ENCODE results near the gene LMO4. TPM values are rescaled to one million over a fixed set of nuclear protein-coding genes. Genes with fewer than 3 reads are reported as not detected.

Gene LMO4
- total RNA-seq, 1 experiment from 2014 or later: 53.8 TPM

GRCh38 chr1:87294633-87295032 is 34.0 kb upstream of the LMO4 start:
- H3K4me3 ChIP-seq (ENCODE audit: low read depth, low read length): no peak overlapping the region
- H3K9me3 Mint-ChIP-seq (ENCODE audit: unreplicated experiment): no peaks in the 10 kb centered on the region
- POLR2A ChIA-PET: no interaction called here
- H3K4me1 Mint-ChIP-seq (ENCODE audit: low read depth, unreplicated experiment): no peaks in the 10 kb centered on the region
- no peaks in the 10 kb centered on the region for H3K27me3 ChIP-seq (replicated peaks; ENCODE audit: control insufficient read depth, insufficient read depth, low read length)
- no peaks in the 10 kb centered on the region for H3K4me1 ChIP-seq
- TF ChIP-seq CTCF (IDR thresholded peaks at IDR 0.05; ENCODE audit: insufficient read depth in 1 of 2, low read depth in 1 of 2, low read length in 1 of 2, severe bottlenecking in 1 of 2, unreplicated experiment in 1 of 2): no peak
- DNase-seq: no peak
- CTCF ChIA-PET: no interaction called here
- H3K27me3 Mint-ChIP-seq (ENCODE audit: insufficient read depth, unreplicated experiment): no peaks in the 10 kb centered on the region
- no peaks in the 10 kb centered on the region for H3K36me3 ChIP-seq (ENCODE audit: control insufficient read depth, insufficient read depth, low read length)
- H3K27ac Mint-ChIP-seq (ENCODE audit: unreplicated experiment): no peak overlapping the region
- H3K9me3 ChIP-seq: no peaks in the 10 kb centered on the region
- no TSS peak for BruUV-seq (replicated peaks)
- no peak overlapping the region for H3K4me3 Mint-ChIP-seq (ENCODE audit: unreplicated experiment)
- intact Hi-C loops (cut with micrococcal nuclease; ENCODE audit: unreplicated experiment): loop anchor here (10.0 kb wide), 1 partner anchor 660 kb away; no protein-coding TSS in a partner anchor
- no peaks in the 10 kb centered on the region for H3K36me3 Mint-ChIP-seq (ENCODE audit: insufficient read depth, unreplicated experiment)

- H3K36me3 Mint-ChIP-seq (ENCODE audit: insufficient read depth, unreplicated experiment): no peaks in the 10 kb centered on the region
- Histone ChIP-seq H3K4me1 (no peaks in the 10 kb centered on the region), H3K36me3 (ENCODE audit: control insufficient read depth, insufficient read depth, low read length) (no peaks in the 10 kb centered on the region), H3K4me3 (ENCODE audit: low read depth, low read length) (no peak overlapping the region), H3K9me3 (no peaks in the 10 kb centered on the region), H3K27me3 (replicated peaks; ENCODE audit: control insufficient read depth, insufficient read depth, low read length) (no peaks in the 10 kb centered on the region)
- BruUV-seq (replicated peaks): no TSS peak
- intact Hi-C loops (cut with micrococcal nuclease; ENCODE audit: unreplicated experiment): loop anchor here (10.0 kb wide), 1 partner anchor 659 kb away; no protein-coding TSS in a partner anchor
- H3K4me1 Mint-ChIP-seq (ENCODE audit: low read depth, unreplicated experiment): no peaks in the 10 kb centered on the region
- CTCF ChIA-PET: no interaction called here
- H3K27ac Mint-ChIP-seq (ENCODE audit: unreplicated experiment): no peak overlapping the region
- no peak overlapping the region for H3K4me3 Mint-ChIP-seq (ENCODE audit: unreplicated experiment)
- H3K9me3 Mint-ChIP-seq (ENCODE audit: unreplicated experiment): no peaks in the 10 kb centered on the region
- POLR2A ChIA-PET: no interaction called here
- no peaks in the 10 kb centered on the region for H3K27me3 Mint-ChIP-seq (ENCODE audit: insufficient read depth, unreplicated experiment)
- TF ChIP-seq CTCF (IDR thresholded peaks at IDR 0.05; ENCODE audit: insufficient read depth in 1 of 2, low read depth in 1 of 2, low read length in 1 of 2, severe bottlenecking in 1 of 2, unreplicated experiment in 1 of 2): no peak
- no peak for DNase-seq
Observed at GRCh38 chr1:87295445-87296110, 33.1 kb upstream of the LMO4 start.

GRCh38 chr1:87296206-87296605 is 32.5 kb upstream of the LMO4 start:
- H3K9me3 Mint-ChIP-seq (ENCODE audit: unreplicated experiment): no peaks in the 10 kb centered on the region
- POLR2A ChIA-PET: no interaction called here
- Histone ChIP-seq H3K9me3 (no peaks in the 10 kb centered on the region), H3K27me3 (replicated peaks; ENCODE audit: control insufficient read depth, insufficient read depth, low read length) (no peaks in the 10 kb centered on the region), H3K36me3 (ENCODE audit: control insufficient read depth, insufficient read depth, low read length) (no peaks in the 10 kb centered on the region), H3K4me3 (ENCODE audit: low read depth, low read length) (no peak overlapping the region), H3K4me1 (no peaks in the 10 kb centered on the region)
- DNase-seq: no peak
- no peak overlapping the region for H3K4me3 Mint-ChIP-seq (ENCODE audit: unreplicated experiment)
- no peak overlapping the region for H3K27ac Mint-ChIP-seq (ENCODE audit: unreplicated experiment)
- TF ChIP-seq CTCF (IDR thresholded peaks at IDR 0.05; ENCODE audit: insufficient read depth in 1 of 2, low read depth in 1 of 2, low read length in 1 of 2, severe bottlenecking in 1 of 2, unreplicated experiment in 1 of 2): no peak
- BruUV-seq (replicated peaks): no TSS peak
- H3K27me3 Mint-ChIP-seq (ENCODE audit: insufficient read depth, unreplicated experiment): no peaks in the 10 kb centered on the region
- no peaks in the 10 kb centered on the region for H3K4me1 Mint-ChIP-seq (ENCODE audit: low read depth, unreplicated experiment)
- CTCF ChIA-PET: no interaction called here
- intact Hi-C loops (cut with micrococcal nuclease; ENCODE audit: unreplicated experiment): loop anchor here (10.0 kb wide), 1 partner anchor 659 kb away; no protein-coding TSS in a partner anchor
- H3K36me3 Mint-ChIP-seq (ENCODE audit: insufficient read depth, unreplicated experiment): no peaks in the 10 kb centered on the region
